Measurements from ENCODE around the gene USP5. TPM values are rescaled to one million over a fixed set of nuclear protein-coding genes. Genes with fewer than 3 reads are reported as not detected.

Gene USP5
- total and polyA plus RNA-seq, 2 donors (not counting 3 experiments of a cell fraction or from before 2014, with no cell fraction given), result 68.9 to 135 TPM

- Histone ChIP-seq H3K9ac (replicated peaks; ENCODE audit: extremely low read depth, insufficient read depth, low read length) (no peak overlapping the region), H3K9me3 (replicated peaks; ENCODE audit: control insufficient read depth, insufficient read depth, low read length) (no peaks in the 10 kb centered on the region), H3K36me3 (ENCODE audit: control insufficient read depth in 2 of 2, extremely low read depth in 1 of 2, insufficient read depth in 2 of 2, low read length in 2 of 2) (no peaks in the 10 kb centered on the region), H3K4me1 (ENCODE audit: control insufficient read depth, extremely low read depth, insufficient read depth, low read length) (peaks cover 23% of the 10 kb centered on the region), H3K79me2 (ENCODE audit: control insufficient read depth, insufficient read depth, low read length) (peaks cover 17% of the 10 kb centered on the region), H3K27ac (ENCODE audit: insufficient read depth, low read depth, low read length) (no peak overlapping the region), H3K4me3 (replicated peaks in 1 of 3; ENCODE audit: insufficient read depth in 1 of 3, low read depth in 1 of 3, low read length in 3 of 3) (no peak overlapping the region), H3K9me1 (replicated peaks; ENCODE audit: control insufficient read depth, extremely low read depth, insufficient read depth, low read length) (no peaks in the 10 kb centered on the region), H3K27me3 (ENCODE audit: control insufficient read depth in 2 of 2, insufficient read depth in 2 of 2, low read length in 2 of 2) (peaks cover 3% of the 10 kb centered on the region in 2 experiments), H4K20me1 (replicated peaks; ENCODE audit: control insufficient read depth, extremely low read depth, insufficient read depth, low read length) (no peaks in the 10 kb centered on the region), H3K4me2 (ENCODE audit: insufficient read depth, low read length) (no peak overlapping the region), H2AFZ (ENCODE audit: low read depth, low read length) (no peak overlapping the region)
- DNase-seq (ENCODE audit: low read depth, low spot score), result no peak
- POLR2A ChIA-PET, result interaction anchor here (1.1 kb wide), 1 partner anchor 59 kb away, joined by 4 read pairs; the partner anchor contains the start of gene PTMS
- dilution Hi-C loops (cut with MboI; ENCODE audit: extremely low pct_ligation_motif_present, low sequenced_read_pairs), result no loop called here
- no peak for FAIRE-seq
- BruUV-seq (replicated peaks), result no TSS peak
- intact Hi-C loops (cut with micrococcal nuclease), result loop anchor here (1.0 kb wide), 5 partner anchors 46 to 208 kb away; partner anchors contain the start of gene MLF2
- TF ChIP-seq GATA2 (IDR thresholded peaks at IDR 0.05; ENCODE audit: insufficient read depth, insufficient read length, low read depth, low read length), result no peak
- TF ChIP-seq MAX (IDR thresholded peaks at IDR 0.05; ENCODE audit: insufficient read depth, insufficient read length), result no peak
- TF ChIP-seq JUN (IDR thresholded peaks at IDR 0.05; ENCODE audit: borderline replicate concordance, insufficient read depth, insufficient read length, low read depth), result no peak
- peak; percentile 16 for TF ChIP-seq FOS (IDR thresholded peaks at IDR 0.05; ENCODE audit: borderline replicate concordance, insufficient read depth, low read length)
- TF ChIP-seq, protein P1, sequence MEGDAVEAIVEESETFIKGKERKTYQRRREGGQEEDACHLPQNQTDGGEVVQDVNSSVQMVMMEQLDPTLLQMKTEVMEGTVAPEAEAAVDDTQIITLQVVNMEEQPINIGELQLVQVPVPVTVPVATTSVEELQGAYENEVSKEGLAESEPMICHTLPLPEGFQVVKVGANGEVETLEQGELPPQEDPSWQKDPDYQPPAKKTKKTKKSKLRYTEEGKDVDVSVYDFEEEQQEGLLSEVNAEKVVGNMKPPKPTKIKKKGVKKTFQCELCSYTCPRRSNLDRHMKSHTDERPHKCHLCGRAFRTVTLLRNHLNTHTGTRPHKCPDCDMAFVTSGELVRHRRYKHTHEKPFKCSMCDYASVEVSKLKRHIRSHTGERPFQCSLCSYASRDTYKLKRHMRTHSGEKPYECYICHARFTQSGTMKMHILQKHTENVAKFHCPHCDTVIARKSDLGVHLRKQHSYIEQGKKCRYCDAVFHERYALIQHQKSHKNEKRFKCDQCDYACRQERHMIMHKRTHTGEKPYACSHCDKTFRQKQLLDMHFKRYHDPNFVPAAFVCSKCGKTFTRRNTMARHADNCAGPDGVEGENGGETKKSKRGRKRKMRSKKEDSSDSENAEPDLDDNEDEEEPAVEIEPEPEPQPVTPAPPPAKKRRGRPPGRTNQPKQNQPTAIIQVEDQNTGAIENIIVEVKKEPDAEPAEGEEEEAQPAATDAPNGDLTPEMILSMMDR (IDR thresholded peaks at IDR 0.05; ENCODE audit: extremely low read depth in 1 of 2, insufficient read depth in 1 of 2, low read depth in 1 of 2, low read length in 2 of 2), result no peak
- TF ChIP-seq MYC (IDR thresholded peaks at IDR 0.05; ENCODE audit: low read depth, low read length), result no peak
- TF ChIP-seq POLR2AphosphoS5 (IDR thresholded peaks at IDR 0.05; ENCODE audit: insufficient read depth, low read depth, low read length), result no peak
- no peak for TF ChIP-seq POLR2A (IDR thresholded peaks at IDR 0.05; ENCODE audit: low read depth, low read length)
- CTCF ChIA-PET, result interaction anchor here (0.6 to 12.0 kb wide), 23 partner anchors 10 to 271 kb away, joined by 3 to 148 read pairs (median 5); partner anchors contain the start of genes CD4, COPS7A, LAG3 and MLF2
Measured at GRCh38 chr12:6824901-6825381, 27.0 kb upstream of the USP5 start.
